Kasumi-1 (cell line): ENCODE measurements around the gene C1GALT1.
"Not testable (repeated sequence)": the region's sequence is repeated elsewhere in the genome, so short reads cannot be mapped to it uniquely, and the experiment has no call there.

Experiments
- DNase-seq, 2 experiments: peaks; one replicate each; lab custom pipeline; 2025; lab: John Stamatoyannopoulos, UW

C1GALT1 gene

DNA sequence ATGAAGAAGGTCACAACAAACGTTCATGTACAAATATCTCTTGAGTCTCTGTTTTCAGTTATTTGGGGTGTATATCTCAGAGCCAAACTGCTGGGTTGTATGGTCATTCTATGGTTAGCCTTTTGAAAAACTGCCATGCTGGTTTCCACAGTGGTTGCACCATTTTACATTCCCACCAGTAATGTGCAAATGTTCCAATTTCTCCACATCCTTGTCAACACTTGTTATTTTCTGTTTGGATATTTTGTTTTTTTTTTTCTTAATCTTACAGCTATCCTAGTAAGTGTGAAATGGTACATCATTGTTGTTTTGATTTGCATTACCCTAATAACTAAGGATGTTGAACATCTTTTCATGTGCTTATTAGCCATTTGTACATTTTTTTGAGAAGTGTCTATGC lies 13.0 kb upstream of the C1GALT1 start:
- DNase-seq, result no peak

DNA sequence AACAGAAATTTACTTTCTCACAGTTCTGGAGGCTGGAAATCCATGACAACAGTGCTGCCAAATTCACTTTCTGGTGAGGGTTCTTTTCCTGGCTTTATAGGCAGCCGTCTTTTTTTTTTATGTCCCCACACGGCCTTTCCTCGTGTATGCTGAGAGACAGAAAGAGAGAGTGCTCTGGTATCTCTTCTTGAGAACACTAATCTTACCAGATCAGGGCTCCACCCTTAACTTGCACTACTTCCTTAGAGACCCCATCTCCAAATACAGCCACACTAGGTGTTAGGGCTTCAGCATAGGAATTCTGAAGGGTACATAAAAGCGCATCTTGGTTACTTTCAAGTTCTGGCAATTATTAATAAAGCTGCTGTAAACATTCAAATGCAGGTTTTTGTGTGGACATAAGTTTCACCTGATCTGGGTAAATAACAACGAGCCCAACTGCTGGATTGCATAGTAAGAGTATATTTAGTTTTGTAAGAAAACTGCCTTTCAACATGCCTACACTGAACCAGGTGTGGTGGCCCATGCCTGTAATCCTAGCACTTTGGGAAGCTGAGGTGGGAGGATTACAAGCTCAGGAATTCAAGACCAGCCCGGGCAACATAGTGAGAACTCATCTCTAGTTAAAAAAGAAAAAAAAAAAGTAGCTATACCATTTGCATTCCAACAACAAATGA lies 8.2 kb upstream of the C1GALT1 start:
- no peak for DNase-seq

DNA sequence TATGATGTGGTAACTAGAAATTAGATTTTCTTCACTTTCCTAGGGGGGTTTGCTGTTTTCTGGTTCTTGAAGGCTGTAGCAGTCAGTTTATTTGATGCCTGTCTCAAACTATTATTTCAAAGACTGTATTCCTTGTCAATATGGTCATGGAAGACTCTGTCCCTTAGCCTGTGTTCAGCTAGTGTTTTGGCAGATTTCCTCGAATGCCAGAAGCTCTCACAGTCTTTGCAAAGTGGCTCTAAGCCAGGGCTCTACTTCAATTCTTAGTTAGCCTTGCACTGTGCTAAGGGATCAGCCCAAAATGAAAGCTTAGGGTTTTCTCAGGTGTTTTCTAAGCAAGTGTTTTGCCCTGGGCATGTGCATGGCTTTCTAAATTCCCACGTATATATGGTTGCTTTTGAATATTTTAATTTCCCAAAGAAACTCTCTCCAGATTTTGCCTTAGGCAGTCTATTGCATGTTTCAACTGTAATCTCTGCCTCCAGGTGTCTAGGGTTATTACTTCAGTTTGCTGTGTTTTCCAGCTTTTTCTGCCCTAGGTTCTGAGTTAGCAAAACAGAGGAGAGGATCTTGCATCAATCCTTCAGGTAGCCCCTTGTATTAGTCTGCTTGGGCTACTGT lies 7.2 kb upstream of the C1GALT1 start:
- no peak for DNase-seq

DNA sequence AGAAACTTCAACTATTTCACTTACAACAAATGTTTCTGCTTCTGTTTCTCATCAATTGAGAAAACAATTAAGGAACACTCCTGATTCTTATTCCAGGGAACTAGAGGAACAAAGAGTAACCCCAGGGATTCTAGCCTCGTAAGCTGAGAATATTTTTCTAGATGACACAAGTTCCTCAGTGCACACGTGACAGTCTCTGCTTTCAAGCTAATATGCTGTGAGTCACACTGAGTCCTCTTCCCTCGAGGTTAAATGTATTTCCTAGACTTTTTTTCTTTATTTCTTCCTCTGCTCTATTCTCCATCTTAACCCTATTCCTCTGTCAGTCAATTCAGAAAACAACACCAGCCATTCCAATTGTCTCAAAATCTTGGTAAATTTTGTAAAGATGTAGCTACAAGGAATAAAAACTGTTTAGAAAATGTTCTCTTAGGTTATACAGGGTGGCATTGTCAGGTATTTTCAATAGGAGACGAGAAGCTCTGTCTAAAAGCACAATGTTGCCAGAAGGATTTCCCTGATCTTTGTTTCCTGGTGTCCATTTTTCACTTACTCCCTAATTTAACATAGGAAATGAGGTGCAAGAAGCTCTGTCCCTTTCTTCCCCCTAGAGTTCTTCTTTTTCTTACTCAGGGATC lies 5.8 kb upstream of the C1GALT1 start:
- DNase-seq, result peak; percentile 42 to 52

DNA sequence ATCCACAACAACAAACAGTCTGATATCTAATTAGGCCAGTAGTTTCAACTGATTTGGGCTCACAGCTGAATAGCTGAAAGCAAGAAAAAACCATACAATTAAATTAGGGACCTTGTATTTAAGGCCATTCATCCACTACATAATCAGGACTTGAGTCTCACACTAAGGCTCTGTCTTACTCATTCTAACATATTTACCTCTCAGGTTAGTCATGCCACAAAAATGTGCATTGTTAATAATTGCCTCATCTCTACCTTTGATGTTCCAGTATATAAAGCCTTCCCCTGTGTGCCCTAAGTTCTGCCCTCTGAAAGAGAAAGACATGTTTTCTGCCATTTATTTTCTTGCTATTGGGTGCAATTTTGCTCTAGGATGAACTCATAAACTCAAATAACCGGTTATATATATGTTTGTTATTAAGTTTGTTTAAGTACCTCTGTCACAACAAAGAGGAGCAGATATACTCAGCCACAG lies 5.3 kb upstream of the C1GALT1 start:
- no peak for DNase-seq

DNA sequence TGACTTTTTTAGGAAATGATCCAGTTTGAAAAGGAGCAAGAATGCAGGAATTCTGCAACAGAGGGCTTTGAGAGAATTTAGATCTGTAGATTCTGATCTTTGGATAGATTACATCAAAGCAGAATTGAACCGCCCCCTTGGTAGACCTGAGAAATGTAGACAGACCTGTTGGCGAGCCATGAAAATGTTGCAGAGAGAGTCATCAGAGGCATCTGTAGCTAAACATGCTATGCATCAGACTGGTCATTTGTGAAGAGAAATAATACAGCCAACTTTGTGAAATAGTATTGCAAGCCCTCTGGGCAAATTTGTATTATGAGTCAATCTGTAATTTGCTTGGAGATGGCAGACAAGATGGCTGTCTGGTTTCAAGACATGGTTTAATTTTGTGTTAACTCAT lies 4.3 kb upstream of the C1GALT1 start:
- no peak for DNase-seq

DNA sequence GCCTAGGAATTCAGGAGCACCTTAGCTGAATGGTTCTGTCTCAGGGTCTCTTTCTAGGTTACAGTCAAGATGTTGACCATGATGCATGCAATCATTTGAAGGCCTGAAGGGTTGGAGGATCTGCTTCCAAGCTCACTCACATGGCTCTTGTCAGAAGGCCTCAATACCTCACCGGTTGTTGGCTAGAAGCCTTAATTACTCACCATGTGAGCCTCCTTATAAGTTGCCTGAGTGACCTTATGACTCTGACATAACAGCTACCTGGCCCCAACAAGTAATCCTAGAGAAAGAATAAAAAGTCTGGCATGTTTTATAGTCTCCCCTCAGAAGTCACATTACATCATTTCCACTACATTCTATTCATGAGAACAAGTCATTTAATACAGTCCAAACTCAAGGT lies 3.4 kb upstream of the C1GALT1 start:
- DNase-seq, result no peak

DNA sequence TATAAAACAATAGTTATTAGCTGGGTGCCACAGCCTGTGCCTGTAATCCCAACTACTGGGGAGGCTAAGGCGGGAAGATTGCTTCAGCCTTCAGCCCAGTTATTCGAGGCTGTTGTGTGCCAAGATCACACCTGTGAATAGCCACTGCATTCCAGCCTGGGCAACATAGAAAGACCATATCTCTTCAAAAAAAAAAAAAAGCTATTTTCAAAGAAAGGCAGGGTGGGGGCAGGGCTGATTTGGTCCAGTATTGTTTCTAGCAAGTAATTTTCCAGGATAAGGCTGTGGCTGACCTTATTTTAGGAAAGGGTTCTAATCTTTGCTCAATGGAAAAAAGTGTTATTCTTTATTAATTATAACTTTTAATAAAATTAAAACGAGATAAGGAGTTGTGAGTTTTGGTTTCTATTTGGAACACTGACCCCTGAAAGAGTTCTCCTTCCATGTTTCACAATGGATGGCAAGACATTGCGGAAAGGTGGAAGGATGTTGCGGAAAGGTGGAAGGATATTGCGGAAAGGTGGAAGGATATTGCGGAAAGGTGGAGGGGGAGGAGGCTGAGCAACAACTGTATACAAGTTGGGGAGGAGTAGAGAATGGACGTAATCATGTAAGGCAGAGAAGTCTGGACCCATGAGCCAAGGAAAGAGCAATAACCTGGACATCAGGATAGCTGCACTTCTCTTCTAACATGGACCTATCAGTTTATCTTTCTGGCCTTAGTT lies 1.5 kb upstream of the C1GALT1 start:
- no peak for DNase-seq

DNA sequence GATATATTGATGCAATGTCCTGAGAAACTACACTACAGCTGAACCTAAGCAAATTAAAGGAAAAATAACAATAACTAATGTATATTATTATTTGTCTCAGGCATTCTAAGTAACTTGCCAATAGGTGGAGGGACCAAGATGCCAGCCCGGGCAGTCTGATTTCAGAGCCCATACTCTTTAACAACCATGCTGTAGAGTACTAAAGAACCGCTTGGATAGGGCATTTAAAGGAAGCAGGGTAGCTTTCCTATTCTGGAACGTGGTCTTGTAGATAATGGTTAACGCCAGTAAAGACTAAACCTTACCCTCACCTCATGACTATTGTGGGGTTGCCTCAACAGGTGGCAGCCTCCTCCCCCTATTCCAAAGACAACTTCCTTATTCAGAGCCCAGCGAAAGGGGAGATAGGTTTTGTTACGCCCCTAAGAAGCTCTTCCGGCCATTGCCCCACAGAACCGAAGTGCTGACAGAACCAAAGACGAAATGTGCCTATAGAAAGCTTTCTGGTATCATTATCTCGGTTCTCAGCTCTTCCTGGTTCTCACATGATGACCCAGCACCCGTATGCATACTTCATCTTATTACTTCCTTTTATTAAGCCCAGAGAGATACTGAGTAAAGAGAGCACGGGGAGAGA lies 707 bp upstream of the C1GALT1 start:
- peak; percentile 53 to 60 for DNase-seq

DNA sequence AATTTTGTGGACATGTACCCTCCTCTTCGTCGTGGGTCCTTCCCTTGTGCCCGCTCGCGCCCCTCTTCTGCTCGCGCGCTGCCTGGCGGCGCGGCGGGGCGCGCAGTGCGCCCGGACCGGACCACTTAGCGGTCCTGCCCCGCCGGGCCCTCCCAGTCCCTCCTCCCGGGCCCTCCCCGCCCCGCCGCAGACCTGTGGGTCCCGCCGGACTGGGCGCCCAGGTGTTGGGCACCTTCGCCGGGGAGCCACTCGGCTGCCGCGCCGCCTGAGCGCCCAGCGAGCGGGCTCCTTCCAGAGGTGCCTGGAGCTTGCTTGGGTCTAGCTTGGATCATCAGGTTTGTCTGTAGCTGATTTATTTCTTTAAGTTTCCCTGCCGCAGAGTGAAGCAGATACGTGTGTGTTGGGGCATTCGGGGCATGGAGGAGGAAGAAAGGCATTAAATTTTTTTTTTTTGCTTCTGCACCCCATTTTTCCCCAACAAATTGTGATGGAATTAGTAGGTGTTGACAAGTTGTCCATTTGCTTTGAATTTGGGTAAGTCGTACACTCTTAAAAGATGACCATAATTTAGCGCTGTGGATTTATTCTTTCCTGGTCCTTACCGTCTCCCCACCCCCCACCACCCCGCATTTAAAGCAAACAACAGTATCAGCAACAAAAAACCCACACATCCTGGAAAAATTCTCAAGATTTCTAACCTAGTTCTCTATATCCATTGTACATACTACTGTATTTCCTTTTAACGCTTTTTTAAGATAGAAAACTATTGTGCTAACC lies 905 bp downstream of the C1GALT1 start:
- peak in 1 of 2 experiments; percentile 28 for DNase-seq

DNA sequence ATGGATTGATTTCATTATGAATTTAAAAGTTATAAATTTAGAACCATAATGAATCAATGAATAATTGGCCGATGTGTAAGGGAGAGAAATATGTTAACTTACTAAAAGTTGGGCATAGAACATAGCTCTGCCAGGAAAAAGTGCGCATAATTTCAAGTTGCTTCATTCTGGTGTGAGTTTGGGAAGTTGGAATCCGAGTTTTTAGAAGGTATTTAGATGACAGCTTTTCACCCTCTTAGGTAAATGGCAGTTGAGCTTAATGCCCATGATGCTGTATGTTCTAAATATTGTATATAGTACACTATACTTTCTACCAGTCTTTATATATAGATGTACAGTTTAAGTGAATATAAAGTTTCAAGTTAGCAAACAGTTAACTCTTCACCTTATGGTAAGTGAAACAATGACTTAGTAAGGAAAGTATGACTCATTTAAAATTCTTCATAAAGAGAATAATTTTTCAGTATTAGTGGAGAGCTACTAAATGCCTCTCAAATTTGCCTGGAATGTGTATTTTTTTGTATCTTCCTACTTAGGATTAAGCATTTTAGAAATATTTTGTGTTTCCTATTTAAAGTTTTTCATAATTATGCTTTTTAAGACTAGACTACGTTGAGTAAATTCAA lies 1.6 kb downstream of the C1GALT1 start:
- DNase-seq, result no peak

DNA sequence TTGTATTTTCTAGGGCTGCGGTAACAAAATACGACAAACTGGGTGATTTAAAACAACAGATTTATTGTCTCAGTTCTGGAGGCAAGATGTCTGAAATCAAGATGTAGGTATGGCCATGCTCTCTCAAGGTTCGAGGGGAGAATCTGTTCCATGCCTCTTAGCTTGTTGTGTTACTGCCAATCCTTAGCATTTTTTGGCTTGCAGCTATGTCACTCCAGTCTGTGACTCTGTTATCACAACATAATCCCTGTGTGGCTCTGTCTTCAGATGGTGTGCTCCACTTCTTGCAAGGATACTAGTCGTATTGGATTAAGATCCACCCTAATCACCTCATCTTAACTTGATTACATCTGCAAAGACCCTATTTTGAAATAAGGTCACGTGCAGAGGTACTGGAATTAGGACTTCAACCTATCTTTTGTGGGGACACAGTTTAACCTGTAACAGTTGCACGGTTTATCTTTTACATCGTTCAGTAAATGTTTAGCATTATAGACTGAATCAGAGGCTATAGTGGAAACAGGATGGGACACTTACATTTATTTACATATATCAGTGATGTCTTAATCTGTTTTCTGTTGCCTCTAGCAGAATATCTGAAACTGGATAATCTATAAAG lies 3.1 kb downstream of the C1GALT1 start:
- DNase-seq, result no peak

DNA sequence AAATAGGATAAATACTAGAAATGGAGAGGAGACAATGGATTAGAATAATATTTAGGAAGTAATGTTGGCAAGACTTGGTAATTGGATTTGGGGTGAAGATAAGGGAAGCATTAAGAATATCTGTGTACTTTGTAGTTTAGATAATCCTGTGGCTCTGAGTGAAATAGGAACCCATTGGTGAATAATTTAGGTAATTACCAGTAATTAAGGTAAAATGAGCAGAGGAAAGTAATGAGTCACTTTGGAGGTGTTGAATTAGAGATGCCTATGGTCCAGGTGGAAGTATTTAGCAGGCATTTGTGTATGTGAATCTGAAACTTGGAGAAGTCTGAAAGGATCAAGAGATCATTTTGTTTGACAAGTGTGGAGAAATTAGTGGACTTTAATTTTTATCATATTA lies 5.7 kb downstream of the C1GALT1 start:
- no peak for DNase-seq

DNA sequence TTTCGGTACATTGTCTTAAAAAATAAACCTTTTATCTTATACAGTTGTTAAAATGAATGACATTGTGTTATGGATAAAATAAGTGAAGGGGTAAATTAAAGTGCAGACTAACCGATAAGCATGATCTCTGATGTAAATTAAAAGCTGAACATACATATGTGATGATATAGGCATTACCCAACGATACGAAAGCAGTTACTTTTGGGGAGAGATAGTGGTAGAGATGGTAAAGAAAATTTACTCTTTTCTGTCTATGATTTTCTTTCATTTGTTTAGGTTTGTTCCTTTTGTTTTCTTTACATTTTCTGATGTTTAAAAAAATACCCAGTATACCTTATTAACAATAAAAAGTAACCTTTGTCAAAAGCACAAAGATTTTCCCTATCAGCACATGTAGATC lies 6.4 kb downstream of the C1GALT1 start:
- no peak for DNase-seq

DNA sequence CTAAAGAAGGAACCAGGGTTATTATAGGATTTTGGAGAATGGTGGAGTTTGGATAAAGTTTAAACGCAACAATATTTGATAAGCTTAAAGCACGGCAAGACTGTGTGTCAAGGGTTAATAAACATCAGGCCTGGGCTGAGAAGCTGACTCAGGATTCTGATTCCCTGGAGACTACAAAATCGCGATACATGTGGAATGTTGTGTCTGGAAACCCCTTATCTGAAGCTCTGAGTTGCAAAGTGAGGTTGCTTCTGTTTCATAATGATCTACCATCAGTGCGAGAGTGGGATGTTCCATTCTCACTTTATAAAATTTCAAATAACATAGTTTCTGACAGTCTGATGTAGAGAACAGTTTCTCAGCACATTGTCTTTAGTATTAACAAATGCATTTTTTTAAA lies 7.8 kb downstream of the C1GALT1 start:
- DNase-seq, result no peak

DNA sequence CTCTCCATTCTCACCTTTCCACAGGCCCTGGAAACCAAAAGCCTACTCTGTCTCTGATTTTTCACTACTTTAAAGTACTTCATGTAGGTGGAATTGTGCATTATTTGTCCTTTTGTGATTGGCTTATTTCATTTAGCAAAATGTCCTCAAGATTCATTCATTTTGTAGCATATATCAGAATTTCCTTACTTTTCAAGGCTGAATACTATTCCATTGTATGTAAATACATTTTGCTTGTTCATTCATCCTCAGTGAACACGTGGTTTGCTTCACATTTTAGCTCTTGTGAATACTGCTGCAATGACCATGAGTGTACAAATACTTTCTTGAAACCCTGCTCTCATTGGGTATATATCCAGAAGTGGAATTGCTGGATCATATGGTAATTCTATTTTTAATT lies 8.8 kb downstream of the C1GALT1 start:
- no peak for DNase-seq

DNA sequence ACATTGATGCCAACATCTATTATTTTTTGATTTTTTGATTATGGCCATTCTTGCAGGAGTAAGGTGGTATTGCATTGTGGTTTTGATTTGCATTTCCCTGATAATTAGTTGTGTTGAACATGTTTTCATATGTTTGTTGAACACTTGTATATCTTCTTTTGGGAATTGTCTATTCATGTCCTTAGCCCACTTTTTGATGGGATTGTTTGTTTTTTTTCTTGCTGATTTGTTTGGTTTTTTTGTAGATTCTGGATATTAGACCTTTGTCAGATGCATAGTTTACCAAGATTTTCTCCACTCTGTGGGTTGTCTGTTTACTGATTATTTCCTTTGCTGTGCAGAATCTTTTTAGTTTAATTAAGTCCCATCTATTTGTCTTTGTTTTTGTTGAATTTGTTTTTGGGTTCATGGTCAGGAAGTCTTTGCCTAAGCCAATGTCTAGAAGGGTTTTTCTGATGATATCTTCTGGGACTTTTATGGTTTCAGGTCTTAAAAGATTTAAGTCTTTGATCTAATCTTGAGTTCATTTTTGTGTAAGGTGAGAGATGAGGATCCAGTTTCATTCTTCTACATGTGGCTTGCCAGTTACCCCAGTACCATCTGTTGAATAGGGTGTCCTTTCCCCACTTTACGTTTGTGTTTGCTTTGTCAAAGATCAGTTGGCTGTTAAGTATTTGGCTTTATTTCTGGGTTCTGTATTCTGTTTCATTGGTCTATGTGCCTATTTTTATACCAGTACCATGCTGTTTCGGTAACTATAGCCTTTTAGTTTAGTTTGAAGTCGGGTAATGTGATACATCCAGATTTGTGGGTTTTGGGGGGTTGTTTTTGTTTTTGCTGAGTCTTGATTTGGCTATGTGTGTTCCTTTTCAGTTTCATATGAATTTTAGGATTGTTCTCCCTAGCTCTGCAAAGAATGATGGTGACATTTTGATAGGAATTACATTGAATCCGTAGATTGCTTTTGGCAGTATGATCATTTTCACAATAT lies 10.7 kb downstream of the C1GALT1 start:
- not testable (repeated sequence) for DNase-seq

DNA sequence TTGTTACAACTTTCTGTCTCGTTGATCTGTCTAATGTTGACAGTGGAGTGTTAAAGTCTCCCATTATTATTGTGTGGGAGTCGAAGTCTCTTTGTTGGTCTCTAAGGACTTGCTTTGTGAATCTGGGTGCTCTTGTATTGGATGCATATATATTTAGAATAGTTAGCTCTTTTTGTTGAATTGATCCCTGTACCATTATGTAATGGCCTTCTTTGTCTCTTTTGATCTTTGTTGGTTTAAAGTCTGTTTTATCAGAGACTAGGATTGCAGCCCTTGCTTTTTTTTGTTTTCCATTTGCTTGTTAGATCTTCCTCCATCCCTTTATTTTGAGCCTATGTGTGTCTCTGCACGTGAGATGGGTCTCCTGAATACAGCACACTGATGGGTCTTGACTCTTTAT lies 17.2 kb downstream of the C1GALT1 start:
- not testable (repeated sequence) for DNase-seq

DNA sequence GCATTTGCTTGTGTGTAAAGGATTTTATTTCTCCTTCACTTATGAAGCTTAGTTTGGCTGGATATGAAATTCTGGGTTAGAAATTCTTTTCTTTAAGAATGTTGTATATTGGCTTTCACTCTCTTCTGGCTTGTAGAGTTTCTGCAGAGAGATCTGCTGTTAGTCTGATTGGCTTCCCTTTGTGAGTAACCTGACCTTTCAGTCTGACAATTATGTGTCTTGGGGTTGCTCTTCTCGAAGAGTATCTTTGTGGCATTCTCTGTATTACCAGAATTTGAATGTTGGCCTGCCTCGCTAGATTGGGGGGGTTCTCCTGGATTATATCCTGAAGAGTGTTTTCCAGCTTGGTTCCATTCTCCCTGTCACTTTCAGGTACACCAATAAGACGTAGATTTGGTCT lies 17.9 kb downstream of the C1GALT1 start:
- DNase-seq, result not testable (repeated sequence)
